Upper lobe of left lung (tissue), 4 donors: Measurements from ENCODE around the gene NSUN4.

Experiments used
- EP300 ChIP-seq, 4 donors: sonication (generic); formaldehyde crosslinking; IDR thresholded peaks; one replicate each; pipeline ENCODE4 v1.5.1; 2017; ENCODE audit warnings: antibody characterized with exemption in 4 of 4, control low read depth in 2 of 4
- POLR2A ChIP-seq, 4 donors: fragments of 450-650 bp; IDR thresholded peaks; one replicate each; pipeline ENCODE4 v1.5.1; 2016 to 2017; ENCODE audit warnings: antibody characterized with exemption in 4 of 4, mild to moderate bottlenecking in 2 of 4
- POLR2AphosphoS5 ChIP-seq, 2 donors: sonication (generic); formaldehyde crosslinking; IDR thresholded peaks; one replicate each; pipeline ENCODE4 v1.5.1; 2017; ENCODE audit warnings: antibody characterized with exemption in 2 of 2
- TF ChIP-seq, protein P1 (sequence below), 6 experiments: fragments of 450-650 bp in 4 of 6; fragments of 200-600 bp in 2 of 6; sonication (generic) in 2 of 6; IDR thresholded peaks; one replicate each; pipeline ENCODE4 v1.5.1; 2016 to 2019; ENCODE audit warnings: antibody characterized with exemption in 6 of 6

DNA sequence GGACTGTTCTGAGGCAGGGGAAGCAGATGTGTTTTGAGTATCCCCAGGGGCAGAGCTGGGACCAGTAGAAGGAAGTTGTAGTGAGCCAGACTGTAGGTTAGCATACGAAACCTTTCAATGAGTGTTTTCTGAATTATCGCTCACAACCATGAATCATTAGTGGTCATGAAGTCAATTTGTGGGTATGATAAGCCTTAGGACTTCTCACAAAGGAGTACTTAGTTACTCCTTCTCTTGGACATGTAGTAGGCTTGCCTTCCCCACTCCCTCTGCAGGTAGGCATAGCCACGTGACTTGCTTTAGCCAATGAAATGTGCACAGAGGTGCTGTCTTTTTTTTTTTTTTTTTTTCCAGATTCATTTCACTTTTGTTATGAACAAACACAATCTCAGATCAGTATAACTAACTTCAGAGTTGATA, 29.6 kb downstream of the NSUN4 start:
- TF ChIP-seq POLR2AphosphoS5 (IDR thresholded peaks at IDR 0.05) (no peak), EP300 (IDR thresholded peaks at IDR 0.05) (no peak), POLR2A (IDR thresholded peaks at IDR 0.05) (no peak)
- TF ChIP-seq, protein P1, sequence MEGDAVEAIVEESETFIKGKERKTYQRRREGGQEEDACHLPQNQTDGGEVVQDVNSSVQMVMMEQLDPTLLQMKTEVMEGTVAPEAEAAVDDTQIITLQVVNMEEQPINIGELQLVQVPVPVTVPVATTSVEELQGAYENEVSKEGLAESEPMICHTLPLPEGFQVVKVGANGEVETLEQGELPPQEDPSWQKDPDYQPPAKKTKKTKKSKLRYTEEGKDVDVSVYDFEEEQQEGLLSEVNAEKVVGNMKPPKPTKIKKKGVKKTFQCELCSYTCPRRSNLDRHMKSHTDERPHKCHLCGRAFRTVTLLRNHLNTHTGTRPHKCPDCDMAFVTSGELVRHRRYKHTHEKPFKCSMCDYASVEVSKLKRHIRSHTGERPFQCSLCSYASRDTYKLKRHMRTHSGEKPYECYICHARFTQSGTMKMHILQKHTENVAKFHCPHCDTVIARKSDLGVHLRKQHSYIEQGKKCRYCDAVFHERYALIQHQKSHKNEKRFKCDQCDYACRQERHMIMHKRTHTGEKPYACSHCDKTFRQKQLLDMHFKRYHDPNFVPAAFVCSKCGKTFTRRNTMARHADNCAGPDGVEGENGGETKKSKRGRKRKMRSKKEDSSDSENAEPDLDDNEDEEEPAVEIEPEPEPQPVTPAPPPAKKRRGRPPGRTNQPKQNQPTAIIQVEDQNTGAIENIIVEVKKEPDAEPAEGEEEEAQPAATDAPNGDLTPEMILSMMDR (IDR thresholded peaks at IDR 0.05) = no peak
